Neural cell (in vitro differentiated cells): Measurements from ENCODE around the gene RASAL2. TPM values are rescaled to one million over a fixed set of nuclear protein-coding genes. Genes with fewer than 3 reads are reported as not detected.

Experiments used
- H2AFZ ChIP-seq: fragments of 200-600, 300-800 bp; sonication (generic), shearing (Covaris generic); 2 replicates; pipeline ENCODE4 v1.6.0; 2014; ENCODE audit warnings: low read depth, mild to moderate bottlenecking, antibody characterized with exemption, low read length, moderate library complexity
- H3F3A ChIP-seq: fragments of 200-600 bp; shearing (Covaris generic); 2 replicates; pipeline ENCODE4 v1.6.1; 2016; ENCODE audit warnings: mild to moderate bottlenecking, moderate library complexity, mixed read lengths, antibody characterized with exemption, low read length; ENCODE audit not compliant: insufficient read depth, poor library complexity, severe bottlenecking
- H3K27ac ChIP-seq: fragments of 200-600, 300-800 bp; sonication (generic), shearing (Covaris generic); 2 replicates; pipeline ENCODE4 v1.5.1; 2014; ENCODE audit warnings: mild to moderate bottlenecking, low read length, moderate library complexity
- H3K27me3 ChIP-seq: fragments of 300-800, 200-600 bp; sonication (generic), shearing (Covaris generic); 2 replicates; pipeline ENCODE4 v1.6.0; 2014; ENCODE audit warnings: mild to moderate bottlenecking, low read depth, low read length, moderate library complexity; ENCODE audit not compliant: insufficient read depth
- H3K36me3 ChIP-seq: fragments of 300-800, 200-600 bp; sonication (generic), shearing (Covaris generic); 2 replicates; pipeline ENCODE4 v1.5.1; 2014; ENCODE audit warnings: mild to moderate bottlenecking, antibody characterized with exemption, low read length, moderate library complexity; ENCODE audit not compliant: insufficient read depth
- H3K4me2 ChIP-seq: fragments of 300-800, 200-600 bp; sonication (generic), shearing (Covaris generic); 2 replicates; pipeline ENCODE4 v1.6.0; 2014; ENCODE audit warnings: mild to moderate bottlenecking, low read length
- H3K4me3 ChIP-seq: fragments of 300-800, 200-600 bp; sonication (generic), shearing (Covaris generic); 2 replicates; pipeline ENCODE4 v1.5.1; 2014; ENCODE audit warnings: mild to moderate bottlenecking, low read length, moderate library complexity
- H3K79me2 ChIP-seq: fragments of 200-600 bp; shearing (Covaris generic); replicated peaks from 2 replicates; pipeline ENCODE4 v1.6.0; 2014; ENCODE audit warnings: mild to moderate bottlenecking, low read length, moderate library complexity; ENCODE audit not compliant: insufficient read depth
- H3K9ac ChIP-seq: fragments of 300-800, 200-600 bp; sonication (generic), shearing (Covaris generic); 2 replicates; pipeline ENCODE4 v1.6.1; 2016; ENCODE audit warnings: mild to moderate bottlenecking, low read length, mixed read lengths
- H3K9me2 ChIP-seq: fragments of 200-600 bp; shearing (Covaris generic); 2 replicates; pipeline ENCODE4 v1.6.1; 2016; ENCODE audit warnings: mild to moderate bottlenecking, low read length, mixed read lengths; ENCODE audit not compliant: insufficient read depth
- H3K9me3 ChIP-seq: fragments of 200-600, 300-800 bp; sonication (generic), shearing (Covaris generic); 2 replicates; pipeline ENCODE4 v1.6.1; 2016; ENCODE audit warnings: mild to moderate bottlenecking, mixed run types, low read length, moderate library complexity, mixed read lengths
- H4K20me1 ChIP-seq: fragments of 200-600 bp; shearing (Covaris generic); 2 replicates; pipeline ENCODE4 v1.6.1; 2016; ENCODE audit warnings: mild to moderate bottlenecking, mixed run types; ENCODE audit not compliant: insufficient read depth
- EP300 ChIP-seq: fragments of 450-650 bp; conservative IDR thresholded peaks from 2 replicates; pipeline ENCODE4 v1.6.1; 2014; ENCODE audit warnings: antibody characterized with exemption, mild to moderate bottlenecking, moderate library complexity; ENCODE audit not compliant: poor library complexity, severe bottlenecking
- EZH2 ChIP-seq: fragments of 200-600, 300-800 bp; shearing (Covaris generic), sonication (generic); IDR thresholded peaks from 2 replicates; pipeline ENCODE4 v1.6.1; 2014; ENCODE audit warnings: antibody characterized with exemption, low read length, borderline replicate concordance, mild to moderate bottlenecking; ENCODE audit not compliant: insufficient read depth, poor library complexity, severe bottlenecking
- POLR2AphosphoS5 ChIP-seq: IDR thresholded peaks from 2 replicates; pipeline ENCODE4 v1.6.1; 2012
- RAD21 ChIP-seq: fragments of 450-650 bp; conservative IDR thresholded peaks from 2 replicates; pipeline ENCODE4 v1.6.1; 2014; ENCODE audit warnings: antibody characterized with exemption, mild to moderate bottlenecking, moderate library complexity
- SMC3 ChIP-seq: fragments of 450-650 bp; conservative IDR thresholded peaks from 2 replicates; pipeline ENCODE4 v1.6.1; 2014; ENCODE audit warnings: antibody characterized with exemption, mild to moderate bottlenecking, moderate library complexity; ENCODE audit not compliant: poor library complexity
- TAF1 ChIP-seq: IDR thresholded peaks from 2 replicates; pipeline ENCODE4 v1.6.1; 2012; ENCODE audit warnings: low read depth
- polyA plus RNA-seq: library from polyadenylated mRNA; depleted of rRNA; stranded (reverse); fragments of >200 nt; gene quantifications from 2 replicates; pipeline ENCODE4 v1.2.3, GENCODE V29; 2014
- TF ChIP-seq, protein P1 (sequence below): fragments of 450-650 bp; IDR thresholded peaks from 2 replicates; pipeline ENCODE4 v1.5.1; 2014; ENCODE audit warnings: antibody characterized with exemption, mild to moderate bottlenecking, moderate library complexity; ENCODE audit not compliant: poor library complexity, severe bottlenecking
- TF ChIP-seq, protein P2 (sequence below): IDR thresholded peaks from 2 replicates; pipeline ENCODE4 v1.6.1; 2012; ENCODE audit warnings: borderline replicate concordance

The RASAL2 gene
- polyA plus RNA-seq, 1 donor from 2014 or later, result 73.3 TPM

- Histone ChIP-seq H3K36me3 (no peaks in the 10 kb centered on the region), H3K4me2 (no peak overlapping the region), H3K27me3 (no peaks in the 10 kb centered on the region), H3F3A (no peaks in the 10 kb centered on the region), H3K27ac (no peak overlapping the region), H4K20me1 (no peaks in the 10 kb centered on the region), H3K9ac (no peak overlapping the region), H3K9me2 (no peaks in the 10 kb centered on the region), H3K79me2 (peaks cover 12% of the 10 kb centered on the region), H3K4me3 (no peak overlapping the region), H2AFZ (no peak overlapping the region), H3K9me3 (no peaks in the 10 kb centered on the region)
- TF ChIP-seq RAD21 (no peak), EZH2 (no peak)
These were observed 80.6 kb downstream of the RASAL2 start for GRCh38 chr1:178174539-178174938.

- H3K79me2 ChIP-seq, result peaks cover 17% of the 10 kb centered on the region
- no peak overlapping the region for H3K9ac ChIP-seq
- no peak overlapping the region for H3K4me3 ChIP-seq
- H2AFZ ChIP-seq, result no peak overlapping the region
- no peaks in the 10 kb centered on the region for H3K36me3 ChIP-seq
- TF ChIP-seq POLR2AphosphoS5, result no peak
- H3K27ac ChIP-seq, result no peak overlapping the region
- H3K4me2 ChIP-seq, result no peak overlapping the region
- no peaks in the 10 kb centered on the region for H4K20me1 ChIP-seq
- H3F3A ChIP-seq, result no peaks in the 10 kb centered on the region
- no peaks in the 10 kb centered on the region for H3K9me3 ChIP-seq
- no peaks in the 10 kb centered on the region for H3K27me3 ChIP-seq
- no peaks in the 10 kb centered on the region for H3K9me2 ChIP-seq
These were observed 86.5 kb downstream of the RASAL2 start for GRCh38 chr1:178180405-178180804.

DNA sequence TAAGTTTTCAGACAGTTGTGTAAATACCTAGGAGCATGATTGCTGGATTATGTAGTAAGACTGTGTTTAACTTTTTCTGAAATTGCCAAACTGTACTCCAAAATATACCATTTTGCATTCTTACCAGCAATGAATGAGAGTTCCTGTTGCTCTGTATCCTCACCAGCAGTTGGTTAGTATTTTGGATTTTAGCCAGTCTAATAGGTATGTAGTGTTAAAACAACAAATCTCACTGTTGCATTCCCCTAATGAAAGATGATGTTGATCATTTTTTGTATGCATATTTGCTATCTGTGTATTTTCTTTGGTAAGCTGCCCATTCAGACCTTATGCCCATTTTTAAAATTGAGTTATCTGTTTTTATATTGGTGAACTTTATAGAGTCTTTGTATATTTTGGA lies 89.9 kb downstream of the RASAL2 start:
- TF ChIP-seq, protein P1, sequence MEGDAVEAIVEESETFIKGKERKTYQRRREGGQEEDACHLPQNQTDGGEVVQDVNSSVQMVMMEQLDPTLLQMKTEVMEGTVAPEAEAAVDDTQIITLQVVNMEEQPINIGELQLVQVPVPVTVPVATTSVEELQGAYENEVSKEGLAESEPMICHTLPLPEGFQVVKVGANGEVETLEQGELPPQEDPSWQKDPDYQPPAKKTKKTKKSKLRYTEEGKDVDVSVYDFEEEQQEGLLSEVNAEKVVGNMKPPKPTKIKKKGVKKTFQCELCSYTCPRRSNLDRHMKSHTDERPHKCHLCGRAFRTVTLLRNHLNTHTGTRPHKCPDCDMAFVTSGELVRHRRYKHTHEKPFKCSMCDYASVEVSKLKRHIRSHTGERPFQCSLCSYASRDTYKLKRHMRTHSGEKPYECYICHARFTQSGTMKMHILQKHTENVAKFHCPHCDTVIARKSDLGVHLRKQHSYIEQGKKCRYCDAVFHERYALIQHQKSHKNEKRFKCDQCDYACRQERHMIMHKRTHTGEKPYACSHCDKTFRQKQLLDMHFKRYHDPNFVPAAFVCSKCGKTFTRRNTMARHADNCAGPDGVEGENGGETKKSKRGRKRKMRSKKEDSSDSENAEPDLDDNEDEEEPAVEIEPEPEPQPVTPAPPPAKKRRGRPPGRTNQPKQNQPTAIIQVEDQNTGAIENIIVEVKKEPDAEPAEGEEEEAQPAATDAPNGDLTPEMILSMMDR, result no peak
- TF ChIP-seq SMC3 (no peak), TAF1 (no peak), POLR2AphosphoS5 (no peak), EZH2 (no peak), RAD21 (no peak), EP300 (no peak)
- TF ChIP-seq, protein P2, sequence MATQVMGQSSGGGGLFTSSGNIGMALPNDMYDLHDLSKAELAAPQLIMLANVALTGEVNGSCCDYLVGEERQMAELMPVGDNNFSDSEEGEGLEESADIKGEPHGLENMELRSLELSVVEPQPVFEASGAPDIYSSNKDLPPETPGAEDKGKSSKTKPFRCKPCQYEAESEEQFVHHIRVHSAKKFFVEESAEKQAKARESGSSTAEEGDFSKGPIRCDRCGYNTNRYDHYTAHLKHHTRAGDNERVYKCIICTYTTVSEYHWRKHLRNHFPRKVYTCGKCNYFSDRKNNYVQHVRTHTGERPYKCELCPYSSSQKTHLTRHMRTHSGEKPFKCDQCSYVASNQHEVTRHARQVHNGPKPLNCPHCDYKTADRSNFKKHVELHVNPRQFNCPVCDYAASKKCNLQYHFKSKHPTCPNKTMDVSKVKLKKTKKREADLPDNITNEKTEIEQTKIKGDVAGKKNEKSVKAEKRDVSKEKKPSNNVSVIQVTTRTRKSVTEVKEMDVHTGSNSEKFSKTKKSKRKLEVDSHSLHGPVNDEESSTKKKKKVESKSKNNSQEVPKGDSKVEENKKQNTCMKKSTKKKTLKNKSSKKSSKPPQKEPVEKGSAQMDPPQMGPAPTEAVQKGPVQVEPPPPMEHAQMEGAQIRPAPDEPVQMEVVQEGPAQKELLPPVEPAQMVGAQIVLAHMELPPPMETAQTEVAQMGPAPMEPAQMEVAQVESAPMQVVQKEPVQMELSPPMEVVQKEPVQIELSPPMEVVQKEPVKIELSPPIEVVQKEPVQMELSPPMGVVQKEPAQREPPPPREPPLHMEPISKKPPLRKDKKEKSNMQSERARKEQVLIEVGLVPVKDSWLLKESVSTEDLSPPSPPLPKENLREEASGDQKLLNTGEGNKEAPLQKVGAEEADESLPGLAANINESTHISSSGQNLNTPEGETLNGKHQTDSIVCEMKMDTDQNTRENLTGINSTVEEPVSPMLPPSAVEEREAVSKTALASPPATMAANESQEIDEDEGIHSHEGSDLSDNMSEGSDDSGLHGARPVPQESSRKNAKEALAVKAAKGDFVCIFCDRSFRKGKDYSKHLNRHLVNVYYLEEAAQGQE, result no peak
- Histone ChIP-seq H3K9ac (no peak overlapping the region), H3K9me2 (no peaks in the 10 kb centered on the region), H3K27ac (no peak overlapping the region), H3K4me3 (no peak overlapping the region), H3K9me3 (no peaks in the 10 kb centered on the region), H3F3A (no peaks in the 10 kb centered on the region), H3K4me2 (no peak overlapping the region), H2AFZ (no peak overlapping the region), H4K20me1 (no peaks in the 10 kb centered on the region), H3K36me3 (no peaks in the 10 kb centered on the region), H3K27me3 (no peaks in the 10 kb centered on the region), H3K79me2 (peaks cover 12% of the 10 kb centered on the region)
